ENCODE results near the gene ATP5F1D. TPM values are rescaled to one million over a fixed set of nuclear protein-coding genes. Genes with fewer than 3 reads are reported as not detected.

Gene ATP5F1D
- total and polyA plus RNA-seq, 7 experiments from 2014 or later = 90.6 to 302 (median 114) TPM

GRCh38 chr19:1249990-1250436 lies 8.5 kb downstream of the ATP5F1D start:
- H3K4me1 ChIP-seq (ENCODE audit: control insufficient read depth in 2 of 2, insufficient read depth in 2 of 2, low read length in 2 of 2) = peaks cover 21 to 26% of the 10 kb centered on the region in 2 donors
- POLR2A ChIA-PET = interaction anchor here (1.0 to 2.2 kb wide), 4 partner anchors 10 to 19 kb away, joined by 3 to 20 read pairs (median 6); partner anchors contain the start of gene CIRBP
- no peak for DNase-seq

GRCh38 chr19:1250437-1251260 lies 9.1 kb downstream of the ATP5F1D start:
- CTCF ChIA-PET = no interaction called here
- peaks cover 14 to 33% (median 20%) of the 10 kb centered on the region in 3 experiments for H3K36me3 ChIP-seq (ENCODE audit: control insufficient read depth in 2 of 3, insufficient read depth in 3 of 3, low read length in 3 of 3)
- peaks cover 0 to 16% (median 11%) of the 10 kb centered on the region in 7 donors for H3K4me1 Mint-ChIP-seq
- H3K9me3 Mint-ChIP-seq = peaks cover 0 to 3% (median 0%) of the 10 kb centered on the region in 11 donors
- H3K27me3 ChIP-seq (ENCODE audit: control insufficient read depth in 2 of 2, insufficient read depth in 2 of 2, low read length in 2 of 2) = no peaks in the 10 kb centered on the region
- peak overlapping the region; percentile 83 to 94 (median 91) for H3K27ac Mint-ChIP-seq
- peak; percentile 55 to 79 (median 73) for DNase-seq
- POLR2A ChIA-PET = interaction anchor here (1.0 to 10.8 kb wide), 8 partner anchors 9 to 223 kb away, joined by 3 to 229 read pairs (median 6); partner anchors contain the start of gene CIRBP
- H3K4me1 ChIP-seq (ENCODE audit: control insufficient read depth in 2 of 2, insufficient read depth in 2 of 2, low read length in 2 of 2) = peaks cover 19 to 30% of the 10 kb centered on the region in 2 donors
- H3K36me3 Mint-ChIP-seq = peaks cover 0 to 19% (median 0%) of the 10 kb centered on the region in 5 donors
- intact Hi-C loops (cut with micrococcal nuclease) = no loop called here
- peak overlapping the region; percentile 93 for H3K27ac ChIP-seq (ENCODE audit: low read depth, low read length)
- peak overlapping the region; percentile 63 for H3K4me3 ChIP-seq (ENCODE audit: low read length)
- H3K9me3 ChIP-seq (ENCODE audit: control insufficient read depth in 2 of 3, low read length in 3 of 3) = no peaks in the 10 kb centered on the region
- ATAC-seq = no peak
- H3K4me3 Mint-ChIP-seq = peak overlapping the region; percentile 88 to 97 (median 94)
- no peaks in the 10 kb centered on the region for H3K27me3 Mint-ChIP-seq

More at GRCh38 chr19:1249990-1250436, 8.5 kb downstream of the ATP5F1D start:
- H3K4me3 ChIP-seq (ENCODE audit: low read length) = peak overlapping the region; percentile 63
- no peaks in the 10 kb centered on the region for H3K9me3 ChIP-seq (ENCODE audit: control insufficient read depth in 2 of 3, low read length in 3 of 3)
- H3K27me3 ChIP-seq (ENCODE audit: control insufficient read depth in 2 of 2, insufficient read depth in 2 of 2, low read length in 2 of 2) = no peaks in the 10 kb centered on the region
- CTCF ChIA-PET = no interaction called here
- H3K36me3 Mint-ChIP-seq = peaks cover 0 to 17% (median 0%) of the 10 kb centered on the region in 5 donors
- H3K9me3 Mint-ChIP-seq = peaks cover 0 to 3% (median 0%) of the 10 kb centered on the region in 11 donors
- H3K27ac Mint-ChIP-seq = peak overlapping the region in 8 of 9 donors; percentile 62 to 95 (median 88)
- H3K27me3 Mint-ChIP-seq = no peaks in the 10 kb centered on the region
- intact Hi-C loops (cut with micrococcal nuclease) = loop anchor here (1.0 to 10.0 kb wide), 14 partner anchors 9 to 585 kb away; partner anchors contain the start of genes CIRBP (in 2 of the 2), DAZAP1 (in 2 of the 2), GAMT (in 1 of the 2) and NDUFS7 (in 1 of the 2)
- H3K4me3 Mint-ChIP-seq = peak overlapping the region; percentile 80 to 95 (median 88)
- H3K27ac ChIP-seq (ENCODE audit: low read depth, low read length) = peak overlapping the region; percentile 93
- H3K36me3 ChIP-seq (ENCODE audit: control insufficient read depth in 2 of 3, insufficient read depth in 3 of 3, low read length in 3 of 3) = peaks cover 8 to 26% (median 13%) of the 10 kb centered on the region in 3 experiments
- no peak for ATAC-seq
- H3K4me1 Mint-ChIP-seq = peaks cover 0 to 13% (median 11%) of the 10 kb centered on the region in 7 donors

GRCh38 chr19:1251330-1252220 lies 10.0 kb downstream of the ATP5F1D start:
- ATAC-seq (no peak), DNase-seq (peak in 8 of 9 donors; percentile 60 to 74 (median 68))
- Mint-ChIP-seq H3K36me3 (peaks cover 0 to 19% (median 0%) of the 10 kb centered on the region in 5 donors), H3K27ac (peak overlapping the region; percentile 83 to 94 (median 91)), H3K9me3 (peaks cover 0 to 3% (median 0%) of the 10 kb centered on the region in 11 donors), H3K4me1 (peaks cover 0 to 23% (median 16%) of the 10 kb centered on the region in 7 donors), H3K4me3 (peak overlapping the region; percentile 88 to 97 (median 94)), H3K27me3 (no peaks in the 10 kb centered on the region)
- peaks cover 19 to 35% of the 10 kb centered on the region in 2 donors for H3K4me1 ChIP-seq (ENCODE audit: control insufficient read depth in 2 of 2, insufficient read depth in 2 of 2, low read length in 2 of 2)
- CTCF ChIA-PET = no interaction called here
- POLR2A ChIA-PET = interaction anchor here (1.0 to 10.8 kb wide), 6 partner anchors 10 to 603 kb away, joined by 3 to 229 read pairs (median 14); partner anchors contain the start of gene CIRBP
- H3K27me3 ChIP-seq (ENCODE audit: control insufficient read depth in 2 of 2, insufficient read depth in 2 of 2, low read length in 2 of 2) = no peaks in the 10 kb centered on the region
- no peaks in the 10 kb centered on the region for H3K9me3 ChIP-seq (ENCODE audit: control insufficient read depth in 2 of 3, low read length in 3 of 3)
- peaks cover 19 to 41% (median 27%) of the 10 kb centered on the region in 3 experiments for H3K36me3 ChIP-seq (ENCODE audit: control insufficient read depth in 2 of 3, insufficient read depth in 3 of 3, low read length in 3 of 3)
- intact Hi-C loops (cut with micrococcal nuclease) = loop anchor here in 1 of 2 donors (1.0 kb wide), 1 partner anchor 454 kb away; the partner anchor contains the start of gene PTBP1
- peak overlapping the region; percentile 63 for H3K4me3 ChIP-seq (ENCODE audit: low read length)
- H3K27ac ChIP-seq (ENCODE audit: low read depth, low read length) = peak overlapping the region; percentile 93

GRCh38 chr19:1252221-1252820 lies 10.8 kb downstream of the ATP5F1D start:
- Mint-ChIP-seq H3K27ac (peak overlapping the region; percentile 28 to 93 (median 87)), H3K4me1 (peaks cover 0 to 25% (median 18%) of the 10 kb centered on the region in 7 donors), H3K36me3 (peaks cover 0 to 20% (median under 1%) of the 10 kb centered on the region in 5 donors), H3K4me3 (peak overlapping the region; percentile 87 to 97 (median 92)), H3K9me3 (peaks cover 0 to 3% (median 0%) of the 10 kb centered on the region in 11 donors), H3K27me3 (no peaks in the 10 kb centered on the region)
- H3K4me1 ChIP-seq (ENCODE audit: control insufficient read depth in 2 of 2, insufficient read depth in 2 of 2, low read length in 2 of 2) = peaks cover 19 to 41% of the 10 kb centered on the region in 2 donors
- no peaks in the 10 kb centered on the region for H3K9me3 ChIP-seq (ENCODE audit: control insufficient read depth in 2 of 3, low read length in 3 of 3)
- intact Hi-C loops (cut with micrococcal nuclease) = loop anchor here in 1 of 2 donors (1.0 kb wide), 1 partner anchor 455 kb away; the partner anchor contains the start of gene PTBP1
- peak overlapping the region; percentile 93 for H3K27ac ChIP-seq (ENCODE audit: low read depth, low read length)
- ChIA-PET POLR2A (interaction anchor here (0.8 to 10.8 kb wide), 10 partner anchors 8 to 602 kb away, joined by 3 to 229 read pairs (median 10); partner anchors contain the start of genes ARHGAP45, CIRBP and FAM174C), CTCF (interaction anchor here (0.6 to 1.9 kb wide), 5 partner anchors 8 to 347 kb away, joined by 3 to 13 read pairs (median 3); no protein-coding TSS in a partner anchor)
- ATAC-seq (peak; percentile 12), DNase-seq (peak in 8 of 9 donors; percentile 49 to 74 (median 60))
- peaks cover 19 to 49% (median 29%) of the 10 kb centered on the region in 3 experiments for H3K36me3 ChIP-seq (ENCODE audit: control insufficient read depth in 2 of 3, insufficient read depth in 3 of 3, low read length in 3 of 3)
- H3K27me3 ChIP-seq (ENCODE audit: control insufficient read depth in 2 of 2, insufficient read depth in 2 of 2, low read length in 2 of 2) = no peaks in the 10 kb centered on the region
- H3K4me3 ChIP-seq (ENCODE audit: low read length) = peak overlapping the region; percentile 63

- peak; percentile 52 to 85 (median 67) for DNase-seq
- H3K4me3 ChIP-seq (ENCODE audit: low read length) = peak overlapping the region; percentile 63
- intact Hi-C loops (cut with micrococcal nuclease) = loop anchor here in 1 of 2 donors (1.0 kb wide), 1 partner anchor 456 kb away; the partner anchor contains the start of gene PTBP1
- Mint-ChIP-seq H3K4me3 (peak overlapping the region in 9 of 10 donors; percentile 61 to 97 (median 91)), H3K36me3 (peaks cover 0 to 24% (median 4%) of the 10 kb centered on the region in 5 donors), H3K27me3 (no peaks in the 10 kb centered on the region), H3K27ac (peak overlapping the region in 7 of 9 donors; percentile 71 to 93 (median 82)), H3K9me3 (peaks cover 0 to 3% (median 0%) of the 10 kb centered on the region in 11 donors), H3K4me1 (peaks cover 6 to 31% (median 24%) of the 10 kb centered on the region in 7 donors)
- no peaks in the 10 kb centered on the region for H3K9me3 ChIP-seq (ENCODE audit: control insufficient read depth in 2 of 3, low read length in 3 of 3)
- no peaks in the 10 kb centered on the region for H3K27me3 ChIP-seq (ENCODE audit: control insufficient read depth in 2 of 2, insufficient read depth in 2 of 2, low read length in 2 of 2)
- peak; percentile 33 for ATAC-seq
- H3K27ac ChIP-seq (ENCODE audit: low read depth, low read length) = peak overlapping the region; percentile 93
- peaks cover 19 to 55% (median 29%) of the 10 kb centered on the region in 3 experiments for H3K36me3 ChIP-seq (ENCODE audit: control insufficient read depth in 2 of 3, insufficient read depth in 3 of 3, low read length in 3 of 3)
- H3K4me1 ChIP-seq (ENCODE audit: control insufficient read depth in 2 of 2, insufficient read depth in 2 of 2, low read length in 2 of 2) = peaks cover 24 to 43% of the 10 kb centered on the region in 2 donors
- ChIA-PET POLR2A (interaction anchor here (0.8 to 10.8 kb wide), 7 partner anchors 8 to 226 kb away, joined by 3 to 229 read pairs (median 14); partner anchors contain the start of genes ARHGAP45, CIRBP and FAM174C), CTCF (interaction anchor here (0.6 to 1.9 kb wide), 5 partner anchors 8 to 348 kb away, joined by 3 to 13 read pairs (median 3); no protein-coding TSS in a partner anchor)
Measured at GRCh38 chr19:1252821-1253513, 11.4 kb downstream of the ATP5F1D start.
